ENCODE results near the gene ERBB2.
A peak's percentile ranks its signal among the peaks of the same experiment; 100 is the strongest.

Gene ERBB2

GRCh38 chr17:39769974-39770587 is 70.2 kb downstream of the ERBB2 start:
- peak in 1 of 4 experiments; percentile 37 for DNase-seq

- DNase-seq, result no peak
Measured at GRCh38 chr17:39772415-39772814, 72.6 kb downstream of the ERBB2 start.

GRCh38 chr17:39772987-39773934 is 73.4 kb downstream of the ERBB2 start:
- no peak for DNase-seq

GRCh38 chr17:39774047-39774446 is 74.2 kb downstream of the ERBB2 start:
- DNase-seq, result no peak

GRCh38 chr17:39775031-39775430 is 75.2 kb downstream of the ERBB2 start:
- no peak for DNase-seq

- DNase-seq, result no peak
Measured at GRCh38 chr17:39776252-39776651, 76.4 kb downstream of the ERBB2 start.

DNA sequence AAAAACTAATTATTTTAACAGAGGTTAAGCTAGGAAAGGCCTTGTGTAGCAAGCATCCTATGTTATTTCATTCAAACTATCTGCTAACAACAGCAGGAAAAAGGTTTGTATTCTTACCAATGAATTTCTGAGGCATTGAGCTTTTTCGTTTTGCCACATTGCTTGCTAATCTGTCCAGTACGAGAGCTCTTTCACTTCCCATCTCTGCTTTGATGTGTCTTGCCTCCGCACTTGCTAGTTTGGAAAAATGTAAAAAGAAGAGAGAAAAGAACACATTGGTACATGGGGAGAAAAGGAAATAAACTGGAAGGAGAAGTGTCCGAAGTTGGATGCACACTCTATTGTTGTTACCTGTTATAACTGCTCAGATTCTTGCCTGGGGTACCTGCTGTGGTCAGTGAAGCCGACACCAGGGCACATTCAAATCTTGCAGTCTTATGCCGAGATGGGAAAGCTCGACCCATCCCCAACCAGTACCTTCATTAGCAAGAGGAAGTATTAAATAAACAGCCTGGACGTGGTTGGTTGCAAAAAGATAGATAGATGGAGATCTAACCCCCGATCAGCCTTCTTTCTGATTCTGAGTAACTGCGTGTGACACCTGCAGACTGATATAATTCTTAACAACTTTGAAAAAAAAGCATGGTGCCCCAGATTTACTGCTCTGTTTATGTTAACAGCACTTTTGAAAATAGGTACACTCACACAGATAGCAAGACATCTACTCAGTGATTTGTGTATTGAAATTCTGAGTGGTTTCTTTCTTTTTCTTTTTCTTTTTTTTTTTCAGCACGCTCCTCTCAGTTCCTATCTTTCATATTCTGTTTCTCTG is 77.9 kb downstream of the ERBB2 start:
- DNase-seq, result no peak
